ENCODE measurements around the gene ACSM3.

Gene ACSM3

GRCh38 chr16:20822521-20823325 lies 58.9 kb downstream of the ACSM3 start:
- H3K9ac ChIP-seq (ENCODE audit: insufficient read length), result no peak overlapping the region
- no peaks in the 10 kb centered on the region for H3K9me3 ChIP-seq (ENCODE audit: low read depth, low read length)
- no peak for DNase-seq (ENCODE audit: low read depth, low spot score)
- no peak overlapping the region for H3K27ac ChIP-seq
- H3K4me3 ChIP-seq, result no peak overlapping the region
- H3K36me3 ChIP-seq (ENCODE audit: insufficient read depth, low read length), result peaks cover 3% of the 10 kb centered on the region; the same call in 1 of the 2 replicates
- TF ChIP-seq EZH2 (IDR thresholded peaks at IDR 0.05), result no peak
- no peak for TF ChIP-seq POLR2AphosphoS5 (IDR thresholded peaks at IDR 0.05; ENCODE audit: borderline replicate concordance, low read depth, low read length)
- TF ChIP-seq FOXP2 (optimal IDR thresholded peaks at IDR 0.05; ENCODE audit: control extremely low read depth, extremely low read length, insufficient read depth), result no peak

- Histone ChIP-seq H3K4me3 (no peak overlapping the region), H3K9me3 (ENCODE audit: low read depth, low read length) (no peaks in the 10 kb centered on the region), H3K36me3 (ENCODE audit: insufficient read depth, low read length) (peaks cover 3% of the 10 kb centered on the region; the same call in 1 of the 2 replicates), H3K27ac (no peak overlapping the region), H3K9ac (ENCODE audit: insufficient read length) (no peak overlapping the region)
- DNase-seq (ENCODE audit: low read depth, low spot score), result no peak
- TF ChIP-seq EZH2 (IDR thresholded peaks at IDR 0.05) (no peak), FOXP2 (optimal IDR thresholded peaks at IDR 0.05; ENCODE audit: control extremely low read depth, extremely low read length, insufficient read depth) (no peak), POLR2AphosphoS5 (IDR thresholded peaks at IDR 0.05; ENCODE audit: borderline replicate concordance, low read depth, low read length) (no peak)
Observed at GRCh38 chr16:20826039-20826566, 62.3 kb downstream of the ACSM3 start.

- Histone ChIP-seq H3K27ac (no peak overlapping the region), H3K4me3 (no peak overlapping the region), H3K36me3 (ENCODE audit: insufficient read depth, low read length) (peaks cover 3% of the 10 kb centered on the region; the same call in 1 of the 2 replicates), H3K9ac (ENCODE audit: insufficient read length) (no peak overlapping the region), H3K9me3 (ENCODE audit: low read depth, low read length) (no peaks in the 10 kb centered on the region)
- no peak for TF ChIP-seq EZH2 (IDR thresholded peaks at IDR 0.05)
- TF ChIP-seq POLR2AphosphoS5 (IDR thresholded peaks at IDR 0.05; ENCODE audit: borderline replicate concordance, low read depth, low read length), result no peak
- TF ChIP-seq FOXP2 (optimal IDR thresholded peaks at IDR 0.05; ENCODE audit: control extremely low read depth, extremely low read length, insufficient read depth), result no peak
- DNase-seq (ENCODE audit: low read depth, low spot score), result no peak
Observed at GRCh38 chr16:20829536-20829935, 65.7 kb downstream of the ACSM3 start.

DNA sequence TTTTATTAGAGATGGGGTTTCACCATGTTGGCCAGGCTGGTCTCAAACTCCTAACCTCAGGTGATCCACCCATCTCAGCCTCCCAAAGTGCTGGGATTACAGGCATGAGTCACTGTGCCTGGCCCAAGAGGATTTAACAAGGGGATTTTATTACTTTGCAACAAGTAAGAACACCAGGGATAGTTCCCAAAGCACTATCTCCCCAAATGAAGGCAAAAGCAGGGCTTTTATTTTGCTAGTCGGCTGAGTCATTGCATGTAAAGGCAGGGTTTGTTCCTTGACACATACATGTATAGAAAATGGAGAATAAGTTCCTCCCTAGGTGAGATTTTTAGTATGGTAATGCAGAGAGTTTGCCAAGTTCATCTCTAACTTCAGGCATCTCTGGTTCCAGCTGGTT lies 66.6 kb downstream of the ACSM3 start:
- Histone ChIP-seq H3K27ac (no peak overlapping the region), H3K9me3 (ENCODE audit: low read depth, low read length) (no peaks in the 10 kb centered on the region), H3K9ac (ENCODE audit: insufficient read length) (no peak overlapping the region), H3K36me3 (ENCODE audit: insufficient read depth, low read length) (peaks cover 3% of the 10 kb centered on the region; the same call in 1 of the 2 replicates), H3K4me3 (no peak overlapping the region)
- TF ChIP-seq POLR2AphosphoS5 (IDR thresholded peaks at IDR 0.05; ENCODE audit: borderline replicate concordance, low read depth, low read length) (no peak), EZH2 (IDR thresholded peaks at IDR 0.05) (no peak), FOXP2 (optimal IDR thresholded peaks at IDR 0.05; ENCODE audit: control extremely low read depth, extremely low read length, insufficient read depth) (no peak)
- DNase-seq (ENCODE audit: low read depth, low spot score), result no peak

GRCh38 chr16:20833086-20833485 lies 69.3 kb downstream of the ACSM3 start:
- DNase-seq (ENCODE audit: low read depth, low spot score), result no peak
- H3K9ac ChIP-seq (ENCODE audit: insufficient read length), result no peak overlapping the region
- no peak overlapping the region for H3K4me3 ChIP-seq
- no peak overlapping the region for H3K27ac ChIP-seq
- peaks cover 9% of the 10 kb centered on the region for H3K36me3 ChIP-seq (ENCODE audit: insufficient read depth, low read length)
- TF ChIP-seq EZH2 (IDR thresholded peaks at IDR 0.05), result no peak
- TF ChIP-seq POLR2AphosphoS5 (IDR thresholded peaks at IDR 0.05; ENCODE audit: borderline replicate concordance, low read depth, low read length), result no peak
- no peak for TF ChIP-seq FOXP2 (optimal IDR thresholded peaks at IDR 0.05; ENCODE audit: control extremely low read depth, extremely low read length, insufficient read depth)
- no peaks in the 10 kb centered on the region for H3K9me3 ChIP-seq (ENCODE audit: low read depth, low read length)

GRCh38 chr16:20838240-20838639 lies 74.4 kb downstream of the ACSM3 start:
- no peak overlapping the region for H3K27ac ChIP-seq
- H3K9ac ChIP-seq (ENCODE audit: insufficient read length), result no peak overlapping the region
- H3K4me3 ChIP-seq, result no peak overlapping the region
- H3K9me3 ChIP-seq (ENCODE audit: low read depth, low read length), result no peaks in the 10 kb centered on the region
- no peak for DNase-seq (ENCODE audit: low read depth, low spot score)
- H3K36me3 ChIP-seq (ENCODE audit: insufficient read depth, low read length), result peaks cover 9% of the 10 kb centered on the region
- TF ChIP-seq POLR2AphosphoS5 (IDR thresholded peaks at IDR 0.05; ENCODE audit: borderline replicate concordance, low read depth, low read length) (no peak), EZH2 (IDR thresholded peaks at IDR 0.05) (no peak), FOXP2 (optimal IDR thresholded peaks at IDR 0.05; ENCODE audit: control extremely low read depth, extremely low read length, insufficient read depth) (no peak)

GRCh38 chr16:20839504-20839903 lies 75.7 kb downstream of the ACSM3 start:
- TF ChIP-seq FOXP2 (optimal IDR thresholded peaks at IDR 0.05; ENCODE audit: control extremely low read depth, extremely low read length, insufficient read depth), result no peak
- no peak for TF ChIP-seq POLR2AphosphoS5 (IDR thresholded peaks at IDR 0.05; ENCODE audit: borderline replicate concordance, low read depth, low read length)
- no peak for TF ChIP-seq EZH2 (IDR thresholded peaks at IDR 0.05)
- DNase-seq (ENCODE audit: low read depth, low spot score), result no peak
- no peak overlapping the region for H3K27ac ChIP-seq

GRCh38 chr16:20844054-20844453 lies 80.2 kb downstream of the ACSM3 start:
- H3K9me3 ChIP-seq (ENCODE audit: low read depth, low read length), result no peaks in the 10 kb centered on the region
- H3K9ac ChIP-seq (ENCODE audit: insufficient read length), result no peak overlapping the region
- no peak overlapping the region for H3K27ac ChIP-seq
- H3K4me3 ChIP-seq, result no peak overlapping the region
- TF ChIP-seq EZH2 (IDR thresholded peaks at IDR 0.05), result no peak
- no peak for TF ChIP-seq POLR2AphosphoS5 (IDR thresholded peaks at IDR 0.05; ENCODE audit: borderline replicate concordance, low read depth, low read length)
- no peak for TF ChIP-seq FOXP2 (optimal IDR thresholded peaks at IDR 0.05; ENCODE audit: control extremely low read depth, extremely low read length, insufficient read depth)
- no peaks in the 10 kb centered on the region for H3K36me3 ChIP-seq (ENCODE audit: insufficient read depth, low read length)
- no peak for DNase-seq (ENCODE audit: low read depth, low spot score)

More at GRCh38 chr16:20839504-20839903, 75.7 kb downstream of the ACSM3 start:
- Histone ChIP-seq H3K9me3 (ENCODE audit: low read depth, low read length) (no peaks in the 10 kb centered on the region), H3K36me3 (ENCODE audit: insufficient read depth, low read length) (peaks cover 9% of the 10 kb centered on the region), H3K4me3 (no peak overlapping the region), H3K9ac (ENCODE audit: insufficient read length) (no peak overlapping the region)
